Measurements from ENCODE around the gene LRRTM2.

DNA sequence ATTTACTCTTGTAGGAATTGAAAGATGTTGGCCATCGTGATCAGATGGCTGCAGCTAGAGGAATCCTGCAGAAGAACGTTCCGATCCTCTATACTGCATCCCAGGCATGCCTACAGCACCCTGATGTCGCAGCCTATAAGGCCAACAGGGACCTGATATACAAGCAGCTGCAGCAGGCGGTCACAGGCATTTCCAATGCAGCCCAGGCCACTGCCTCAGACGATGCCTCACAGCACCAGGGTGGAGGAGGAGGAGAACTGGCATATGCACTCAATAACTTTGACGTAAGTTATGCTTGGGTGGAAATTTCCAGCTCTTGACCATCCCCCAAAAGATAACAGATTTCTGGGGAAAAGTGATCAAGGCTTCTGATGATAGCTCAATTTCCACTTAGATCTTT, 50.6 kb downstream of the LRRTM2 start:
- TF ChIP-seq, protein P1, sequence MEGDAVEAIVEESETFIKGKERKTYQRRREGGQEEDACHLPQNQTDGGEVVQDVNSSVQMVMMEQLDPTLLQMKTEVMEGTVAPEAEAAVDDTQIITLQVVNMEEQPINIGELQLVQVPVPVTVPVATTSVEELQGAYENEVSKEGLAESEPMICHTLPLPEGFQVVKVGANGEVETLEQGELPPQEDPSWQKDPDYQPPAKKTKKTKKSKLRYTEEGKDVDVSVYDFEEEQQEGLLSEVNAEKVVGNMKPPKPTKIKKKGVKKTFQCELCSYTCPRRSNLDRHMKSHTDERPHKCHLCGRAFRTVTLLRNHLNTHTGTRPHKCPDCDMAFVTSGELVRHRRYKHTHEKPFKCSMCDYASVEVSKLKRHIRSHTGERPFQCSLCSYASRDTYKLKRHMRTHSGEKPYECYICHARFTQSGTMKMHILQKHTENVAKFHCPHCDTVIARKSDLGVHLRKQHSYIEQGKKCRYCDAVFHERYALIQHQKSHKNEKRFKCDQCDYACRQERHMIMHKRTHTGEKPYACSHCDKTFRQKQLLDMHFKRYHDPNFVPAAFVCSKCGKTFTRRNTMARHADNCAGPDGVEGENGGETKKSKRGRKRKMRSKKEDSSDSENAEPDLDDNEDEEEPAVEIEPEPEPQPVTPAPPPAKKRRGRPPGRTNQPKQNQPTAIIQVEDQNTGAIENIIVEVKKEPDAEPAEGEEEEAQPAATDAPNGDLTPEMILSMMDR (IDR thresholded peaks at IDR 0.05), result no peak
- no peak for TF ChIP-seq POLR2A (IDR thresholded peaks at IDR 0.05)

Measured in testis (tissue), 2 donors.